ENCODE results near the gene DAB2IP. TPM values are rescaled to one million over a fixed set of nuclear protein-coding genes. Genes with fewer than 3 reads are reported as not detected.

The DAB2IP gene
- total RNA-seq, 1 experiment from 2014 or later = 52.6 TPM

DNA sequence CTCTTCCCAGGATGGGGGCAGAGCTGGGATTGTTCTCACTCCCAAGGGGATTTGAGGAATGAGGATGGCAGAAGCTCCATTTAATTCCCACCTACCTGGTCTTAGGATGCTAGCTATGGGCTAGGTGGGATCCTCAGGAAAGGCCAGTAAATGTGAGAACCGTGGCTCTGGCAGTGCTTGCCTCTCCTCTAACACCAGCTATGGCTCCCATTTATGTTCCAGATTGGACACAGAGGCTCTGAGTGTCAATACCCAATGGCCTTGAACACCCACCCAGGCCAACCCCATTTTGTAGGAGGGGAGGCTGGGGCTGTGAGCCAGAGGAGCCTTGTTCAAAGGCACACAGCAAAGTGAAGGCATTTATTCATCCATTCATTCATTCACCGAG is 10.2 kb upstream of the DAB2IP start:
- no peaks in the 10 kb centered on the region for H3K9me3 Mint-ChIP-seq
- H3K36me3 Mint-ChIP-seq = no peaks in the 10 kb centered on the region
- H3K27ac Mint-ChIP-seq = no peak overlapping the region
- no peak overlapping the region for H3K4me3 Mint-ChIP-seq
- ChIA-PET CTCF (interaction anchor here (1.1 to 8.8 kb wide), 14 partner anchors 8 to 95 kb away, joined by 3 to 115 read pairs (median 12); no protein-coding TSS in a partner anchor), POLR2A (no interaction called here)
- H3K27me3 Mint-ChIP-seq (ENCODE audit: low read depth) = no peaks in the 10 kb centered on the region
- ATAC-seq (no peak), DNase-seq (ENCODE audit: low spot score) (no peak)
- H3K4me1 Mint-ChIP-seq = peaks cover 43% of the 10 kb centered on the region
- TF ChIP-seq GRHL2 (CRISPR knock-in tag; IDR thresholded peaks at IDR 0.05; ENCODE audit: insufficient replicate concordance, severe bottlenecking) = no peak
- TF ChIP-seq, protein P1, sequence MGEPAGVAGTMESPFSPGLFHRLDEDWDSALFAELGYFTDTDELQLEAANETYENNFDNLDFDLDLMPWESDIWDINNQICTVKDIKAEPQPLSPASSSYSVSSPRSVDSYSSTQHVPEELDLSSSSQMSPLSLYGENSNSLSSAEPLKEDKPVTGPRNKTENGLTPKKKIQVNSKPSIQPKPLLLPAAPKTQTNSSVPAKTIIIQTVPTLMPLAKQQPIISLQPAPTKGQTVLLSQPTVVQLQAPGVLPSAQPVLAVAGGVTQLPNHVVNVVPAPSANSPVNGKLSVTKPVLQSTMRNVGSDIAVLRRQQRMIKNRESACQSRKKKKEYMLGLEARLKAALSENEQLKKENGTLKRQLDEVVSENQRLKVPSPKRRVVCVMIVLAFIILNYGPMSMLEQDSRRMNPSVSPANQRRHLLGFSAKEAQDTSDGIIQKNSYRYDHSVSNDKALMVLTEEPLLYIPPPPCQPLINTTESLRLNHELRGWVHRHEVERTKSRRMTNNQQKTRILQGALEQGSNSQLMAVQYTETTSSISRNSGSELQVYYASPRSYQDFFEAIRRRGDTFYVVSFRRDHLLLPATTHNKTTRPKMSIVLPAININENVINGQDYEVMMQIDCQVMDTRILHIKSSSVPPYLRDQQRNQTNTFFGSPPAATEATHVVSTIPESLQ (CRISPR knock-in tag; IDR thresholded peaks at IDR 0.05) = no peak
- TF ChIP-seq, protein P2, sequence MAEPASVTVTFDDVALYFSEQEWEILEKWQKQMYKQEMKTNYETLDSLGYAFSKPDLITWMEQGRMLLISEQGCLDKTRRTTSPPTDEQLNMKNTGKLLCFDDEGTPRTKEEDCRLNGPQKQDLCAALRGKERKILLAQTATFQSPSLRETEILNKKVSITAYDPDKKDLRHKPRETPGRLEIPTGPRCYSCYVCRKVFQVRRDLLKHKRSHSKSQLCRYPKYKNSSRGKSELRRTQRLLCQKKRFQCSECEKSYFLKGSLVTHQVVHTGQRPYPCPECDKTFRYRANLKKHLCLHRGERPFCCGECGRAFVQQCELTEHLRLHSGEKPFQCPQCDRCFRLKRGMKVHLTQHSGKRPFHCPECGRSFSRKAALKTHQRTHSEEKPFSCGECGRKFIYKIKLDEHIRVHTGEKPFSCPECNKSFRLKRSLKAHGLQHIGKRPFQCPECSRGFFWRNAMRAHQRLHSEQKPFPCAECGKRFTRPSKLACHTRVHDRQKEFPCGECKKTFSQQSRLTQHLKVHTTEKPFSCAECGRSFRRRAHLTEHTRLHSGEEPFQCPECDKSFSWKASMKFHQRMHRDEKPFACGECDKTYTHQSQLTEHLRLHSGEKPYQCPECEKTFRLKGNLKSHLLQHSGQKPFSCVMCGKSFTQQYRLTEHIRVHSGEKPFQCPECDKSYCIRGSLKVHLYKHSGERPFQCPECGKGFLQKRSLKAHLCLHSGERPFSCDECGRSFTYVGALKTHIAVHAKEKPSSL (CRISPR knock-in tag; conservative IDR thresholded peaks at IDR 0.05) = no peak

DNA sequence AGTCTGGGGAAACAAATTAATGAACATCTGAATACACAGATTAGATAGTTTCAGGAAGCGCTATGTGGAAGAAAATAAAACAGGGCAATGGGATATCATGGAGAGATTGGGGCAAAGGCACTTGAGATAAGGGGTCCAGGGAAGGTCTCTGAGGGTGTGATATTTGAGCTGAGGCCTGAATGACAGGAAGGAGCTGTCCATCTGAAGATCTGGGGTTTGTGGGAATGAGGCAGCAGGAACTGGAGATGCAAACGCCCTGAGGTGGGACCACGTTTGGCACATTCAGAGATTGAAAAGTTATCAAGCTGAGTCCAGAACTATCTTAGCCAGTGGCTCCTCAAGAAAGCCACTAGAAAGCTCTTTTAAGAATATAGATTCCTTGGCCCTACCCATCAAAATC is 8.7 kb upstream of the DAB2IP start:
- H3K4me1 Mint-ChIP-seq = peaks cover 39% of the 10 kb centered on the region
- no peak overlapping the region for H3K27ac Mint-ChIP-seq
- CTCF ChIA-PET = interaction anchor here (0.7 to 8.8 kb wide), 5 partner anchors 11 to 211 kb away, joined by 3 to 115 read pairs (median 4); no protein-coding TSS in a partner anchor

More for the DNA sequence above, 8.7 kb upstream of the DAB2IP start:
- Mint-ChIP-seq H3K27me3 (ENCODE audit: low read depth) (no peaks in the 10 kb centered on the region), H3K36me3 (no peaks in the 10 kb centered on the region), H3K4me3 (no peak overlapping the region), H3K9me3 (no peaks in the 10 kb centered on the region)
- POLR2A ChIA-PET = interaction anchor here (0.7 kb wide), 1 partner anchor 145 kb away, joined by 3 read pairs; no protein-coding TSS in a partner anchor
- TF ChIP-seq ATF1 (CRISPR knock-in tag; IDR thresholded peaks at IDR 0.05) (no peak), ZNF263 (CRISPR knock-in tag; IDR thresholded peaks at IDR 0.05; ENCODE audit: low read depth) (no peak), ZNF416 (CRISPR knock-in tag; IDR thresholded peaks at IDR 0.05) (no peak), SP1 (CRISPR knock-in tag; conservative IDR thresholded peaks at IDR 0.05) (no peak), NR3C1 (CRISPR knock-in tag; conservative IDR thresholded peaks at IDR 0.05; ENCODE audit: low read depth) (no peak)
- TF ChIP-seq, protein P3, sequence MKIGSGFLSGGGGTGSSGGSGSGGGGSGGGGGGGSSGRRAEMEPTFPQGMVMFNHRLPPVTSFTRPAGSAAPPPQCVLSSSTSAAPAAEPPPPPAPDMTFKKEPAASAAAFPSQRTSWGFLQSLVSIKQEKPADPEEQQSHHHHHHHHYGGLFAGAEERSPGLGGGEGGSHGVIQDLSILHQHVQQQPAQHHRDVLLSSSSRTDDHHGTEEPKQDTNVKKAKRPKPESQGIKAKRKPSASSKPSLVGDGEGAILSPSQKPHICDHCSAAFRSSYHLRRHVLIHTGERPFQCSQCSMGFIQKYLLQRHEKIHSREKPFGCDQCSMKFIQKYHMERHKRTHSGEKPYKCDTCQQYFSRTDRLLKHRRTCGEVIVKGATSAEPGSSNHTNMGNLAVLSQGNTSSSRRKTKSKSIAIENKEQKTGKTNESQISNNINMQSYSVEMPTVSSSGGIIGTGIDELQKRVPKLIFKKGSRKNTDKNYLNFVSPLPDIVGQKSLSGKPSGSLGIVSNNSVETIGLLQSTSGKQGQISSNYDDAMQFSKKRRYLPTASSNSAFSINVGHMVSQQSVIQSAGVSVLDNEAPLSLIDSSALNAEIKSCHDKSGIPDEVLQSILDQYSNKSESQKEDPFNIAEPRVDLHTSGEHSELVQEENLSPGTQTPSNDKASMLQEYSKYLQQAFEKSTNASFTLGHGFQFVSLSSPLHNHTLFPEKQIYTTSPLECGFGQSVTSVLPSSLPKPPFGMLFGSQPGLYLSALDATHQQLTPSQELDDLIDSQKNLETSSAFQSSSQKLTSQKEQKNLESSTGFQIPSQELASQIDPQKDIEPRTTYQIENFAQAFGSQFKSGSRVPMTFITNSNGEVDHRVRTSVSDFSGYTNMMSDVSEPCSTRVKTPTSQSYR (CRISPR knock-in tag; IDR thresholded peaks at IDR 0.05) = no peak
- TF ChIP-seq, protein P4, sequence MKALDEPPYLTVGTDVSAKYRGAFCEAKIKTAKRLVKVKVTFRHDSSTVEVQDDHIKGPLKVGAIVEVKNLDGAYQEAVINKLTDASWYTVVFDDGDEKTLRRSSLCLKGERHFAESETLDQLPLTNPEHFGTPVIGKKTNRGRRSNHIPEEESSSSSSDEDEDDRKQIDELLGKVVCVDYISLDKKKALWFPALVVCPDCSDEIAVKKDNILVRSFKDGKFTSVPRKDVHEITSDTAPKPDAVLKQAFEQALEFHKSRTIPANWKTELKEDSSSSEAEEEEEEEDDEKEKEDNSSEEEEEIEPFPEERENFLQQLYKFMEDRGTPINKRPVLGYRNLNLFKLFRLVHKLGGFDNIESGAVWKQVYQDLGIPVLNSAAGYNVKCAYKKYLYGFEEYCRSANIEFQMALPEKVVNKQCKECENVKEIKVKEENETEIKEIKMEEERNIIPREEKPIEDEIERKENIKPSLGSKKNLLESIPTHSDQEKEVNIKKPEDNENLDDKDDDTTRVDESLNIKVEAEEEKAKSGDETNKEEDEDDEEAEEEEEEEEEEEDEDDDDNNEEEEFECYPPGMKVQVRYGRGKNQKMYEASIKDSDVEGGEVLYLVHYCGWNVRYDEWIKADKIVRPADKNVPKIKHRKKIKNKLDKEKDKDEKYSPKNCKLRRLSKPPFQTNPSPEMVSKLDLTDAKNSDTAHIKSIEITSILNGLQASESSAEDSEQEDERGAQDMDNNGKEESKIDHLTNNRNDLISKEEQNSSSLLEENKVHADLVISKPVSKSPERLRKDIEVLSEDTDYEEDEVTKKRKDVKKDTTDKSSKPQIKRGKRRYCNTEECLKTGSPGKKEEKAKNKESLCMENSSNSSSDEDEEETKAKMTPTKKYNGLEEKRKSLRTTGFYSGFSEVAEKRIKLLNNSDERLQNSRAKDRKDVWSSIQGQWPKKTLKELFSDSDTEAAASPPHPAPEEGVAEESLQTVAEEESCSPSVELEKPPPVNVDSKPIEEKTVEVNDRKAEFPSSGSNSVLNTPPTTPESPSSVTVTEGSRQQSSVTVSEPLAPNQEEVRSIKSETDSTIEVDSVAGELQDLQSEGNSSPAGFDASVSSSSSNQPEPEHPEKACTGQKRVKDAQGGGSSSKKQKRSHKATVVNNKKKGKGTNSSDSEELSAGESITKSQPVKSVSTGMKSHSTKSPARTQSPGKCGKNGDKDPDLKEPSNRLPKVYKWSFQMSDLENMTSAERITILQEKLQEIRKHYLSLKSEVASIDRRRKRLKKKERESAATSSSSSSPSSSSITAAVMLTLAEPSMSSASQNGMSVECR (CRISPR knock-in tag; IDR thresholded peaks at IDR 0.05; ENCODE audit: borderline replicate concordance) = no peak
- TF ChIP-seq, protein P5, sequence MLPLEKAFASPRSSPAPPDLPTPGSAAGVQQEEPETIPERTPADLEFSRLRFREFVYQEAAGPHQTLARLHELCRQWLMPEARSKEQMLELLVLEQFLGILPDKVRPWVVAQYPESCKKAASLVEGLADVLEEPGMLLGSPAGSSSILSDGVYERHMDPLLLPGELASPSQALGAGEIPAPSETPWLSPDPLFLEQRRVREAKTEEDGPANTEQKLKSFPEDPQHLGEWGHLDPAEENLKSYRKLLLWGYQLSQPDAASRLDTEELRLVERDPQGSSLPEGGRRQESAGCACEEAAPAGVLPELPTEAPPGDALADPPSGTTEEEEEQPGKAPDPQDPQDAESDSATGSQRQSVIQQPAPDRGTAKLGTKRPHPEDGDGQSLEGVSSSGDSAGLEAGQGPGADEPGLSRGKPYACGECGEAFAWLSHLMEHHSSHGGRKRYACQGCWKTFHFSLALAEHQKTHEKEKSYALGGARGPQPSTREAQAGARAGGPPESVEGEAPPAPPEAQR (CRISPR knock-in tag; IDR thresholded peaks at IDR 0.05) = no peak
- DNase-seq (ENCODE audit: low spot score) (no peak), ATAC-seq (no peak)
